Activated T-cell treated with anti-CD3 and anti-CD28 coated beads, Interleukin-2, amount 50 U/mL, for 48 hours (primary cell): ENCODE data around the gene GNLY.

Source experiments
- DNase-seq, 2 experiments: peaks; one replicate each; pipeline ENCODE4 v3.0.0-alpha.2; 2020

Gene GNLY

DNA sequence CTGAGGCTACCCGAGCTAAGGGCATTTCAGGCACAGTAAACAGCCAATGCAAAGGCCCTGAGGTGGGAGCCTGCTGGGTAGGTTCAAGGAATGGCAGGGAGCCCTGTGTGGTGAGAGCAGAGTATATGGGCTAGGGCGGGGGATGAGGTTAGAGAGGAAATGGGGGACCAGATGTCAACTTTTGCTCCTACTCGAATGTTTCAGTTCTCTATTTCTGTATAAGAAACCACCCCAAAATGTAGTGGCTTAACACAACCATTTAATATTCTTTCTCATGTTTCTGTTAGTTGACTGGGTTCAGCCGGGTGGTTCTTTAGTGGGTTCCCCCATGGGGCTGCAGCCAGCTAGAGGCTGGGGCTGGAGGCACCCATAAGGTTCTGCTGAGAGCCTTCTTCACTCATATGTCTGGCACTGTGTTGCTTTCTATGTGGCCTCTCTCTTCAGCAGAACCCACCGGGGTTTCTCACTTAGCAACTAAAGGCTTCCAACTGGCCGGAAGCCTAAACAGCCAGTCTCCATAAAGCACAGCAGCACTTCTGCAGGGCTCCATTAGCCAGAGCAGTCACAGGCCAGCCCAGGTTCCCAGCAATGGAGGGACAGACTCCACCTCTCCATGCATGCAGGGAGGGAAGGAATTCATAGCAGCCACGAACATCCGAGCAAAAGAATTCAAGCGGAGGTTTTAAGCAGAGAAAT, 54.0 kb downstream of the GNLY start:
- DNase-seq = no peak
